Activated CD4-positive, alpha-beta T cell treated with anti-CD3 and anti-CD28 coated beads, Interleukin-2, amount 10 ng/mL, durations not matched to agents 7 days and 5 days (primary cell): ENCODE results near the gene LHFPL4. TPM values are rescaled to one million over a fixed set of nuclear protein-coding genes. Genes with fewer than 3 reads are reported as not detected.
A peak's percentile ranks its signal among the peaks of the same experiment; 100 is the strongest.

Experiments used
- CTCF ChIA-PET: fragments of 350-600 bp; sonication (Branson Sonifier 250); formaldehyde crosslinking; loops from one replicate; lab custom pipeline; 2021; ENCODE audit warnings: antibody characterized with exemption; lab: Charles Lee
- POLR2A ChIA-PET: fragments of 350-600 bp; sonication (Branson Sonifier 250); formaldehyde crosslinking; loops from one replicate; lab custom pipeline; 2021; ENCODE audit warnings: antibody characterized with exemption; lab: Charles Lee
- DNase-seq: peaks from one replicate; pipeline ENCODE4 v3.0.0-alpha.2; 2020
- H3K27ac Mint-ChIP-seq: one replicate; pipeline ENCODE4 v1.8.0; 2021; ENCODE audit warnings: mild to moderate bottlenecking, moderate library complexity, mixed read lengths
- H3K27me3 Mint-ChIP-seq: one replicate; pipeline ENCODE4 v1.8.0; 2021; ENCODE audit warnings: mixed read lengths
- H3K36me3 Mint-ChIP-seq: one replicate; pipeline ENCODE4 v1.8.0; 2021; ENCODE audit warnings: low read depth, mixed read lengths
- H3K4me1 Mint-ChIP-seq: one replicate; pipeline ENCODE4 v1.8.0; 2021; ENCODE audit warnings: mixed read lengths
- H3K4me3 Mint-ChIP-seq: one replicate; pipeline ENCODE4 v1.8.0; 2021; ENCODE audit warnings: mild to moderate bottlenecking, moderate library complexity, mixed read lengths
- H3K9me3 Mint-ChIP-seq: one replicate; pipeline ENCODE4 v1.8.0; 2021; ENCODE audit warnings: mixed read lengths
- total RNA-seq, 2 experiments: library from RNA; stranded (reverse); gene quantifications; one replicate each; pipeline ENCODE4 v1.2.3, GENCODE V29; 2021

The LHFPL4 gene
- total RNA-seq, 2 experiments from 2014 or later: not detected

- ChIA-PET POLR2A (no interaction called here), CTCF (interaction anchor here (0.6 to 1.5 kb wide), 5 partner anchors 13 to 62 kb away, joined by 3 to 4 read pairs (median 3); no protein-coding TSS in a partner anchor)
- Mint-ChIP-seq H3K9me3 (no peaks in the 10 kb centered on the region), H3K27me3 (no peaks in the 10 kb centered on the region), H3K36me3 (peaks cover 53% of the 10 kb centered on the region), H3K27ac (peak overlapping the region; percentile 87), H3K4me3 (no peak overlapping the region), H3K4me1 (peaks cover 34% of the 10 kb centered on the region)
- no peak for DNase-seq
Measured at GRCh38 chr3:9450991-9451390, 102.6 kb downstream of the LHFPL4 start.

GRCh38 chr3:9450126-9450525 is 103.5 kb downstream of the LHFPL4 start:
- Mint-ChIP-seq H3K9me3 (no peaks in the 10 kb centered on the region), H3K4me1 (peaks cover 34% of the 10 kb centered on the region), H3K27ac (no peak overlapping the region), H3K4me3 (no peak overlapping the region), H3K27me3 (no peaks in the 10 kb centered on the region), H3K36me3 (peaks cover 54% of the 10 kb centered on the region)
- CTCF ChIA-PET: interaction anchor here (0.6 kb wide), 1 partner anchor 59 kb away, joined by 5 read pairs; no protein-coding TSS in a partner anchor
- DNase-seq: no peak
- POLR2A ChIA-PET: no interaction called here

DNA sequence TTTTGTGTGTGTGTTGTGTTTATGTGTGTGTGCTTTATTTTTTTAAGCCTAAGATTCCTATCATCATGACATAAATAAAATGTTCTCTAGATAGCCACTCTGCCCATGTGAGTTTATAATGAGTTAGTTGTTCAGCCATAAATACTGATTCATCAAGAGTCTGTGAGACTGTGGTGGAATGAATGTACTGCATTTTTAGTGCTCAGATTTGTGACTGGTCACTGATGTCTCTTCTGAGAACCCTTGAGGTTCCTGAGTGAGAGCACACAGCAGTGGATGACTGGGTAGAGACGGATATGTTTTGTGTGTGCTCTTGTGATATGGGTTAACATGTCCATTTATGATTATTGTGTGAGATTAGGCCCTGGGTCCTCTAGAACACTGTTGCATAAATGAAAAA is 105.0 kb downstream of the LHFPL4 start:
- Mint-ChIP-seq H3K9me3 (no peaks in the 10 kb centered on the region), H3K4me1 (peaks cover 33% of the 10 kb centered on the region), H3K36me3 (peaks cover 60% of the 10 kb centered on the region), H3K27ac (no peak overlapping the region), H3K27me3 (no peaks in the 10 kb centered on the region), H3K4me3 (no peak overlapping the region)
- no peak for DNase-seq
- ChIA-PET CTCF (interaction anchor here (1.3 to 1.4 kb wide), 3 partner anchors 10 to 96 kb away, joined by 3 to 4 read pairs (median 3); no protein-coding TSS in a partner anchor), POLR2A (no interaction called here)

Other genes starting within 250 kb of the LHFPL4 start
- gene THUMPD3, start 190.8 kb downstream of the LHFPL4 start, total RNA-seq: 10 to 100 TPM; 46.6 to 48.0 TPM
- 100 to 1,000 TPM; 111 to 129 TPM for gene SETD5, start 156.2 kb downstream of the LHFPL4 start, total RNA-seq
- 10 to 100 TPM; 50.2 to 51.5 TPM for gene MTMR14, start 95.7 kb upstream of the LHFPL4 start, total RNA-seq
- gene CPNE9, start 150.0 kb upstream of the LHFPL4 start, total RNA-seq: under 1 TPM in 1 of 2 experiments, not detected in 1; 0.25 TPM
- gene BRPF1, start 177.9 kb upstream of the LHFPL4 start, total RNA-seq: 10 to 100 TPM; 51.3 to 51.6 TPM
- 10 to 100 TPM; 42.3 to 47.9 TPM for gene OGG1, start 196.1 kb upstream of the LHFPL4 start, total RNA-seq
- gene CAMK1, start 216.1 kb upstream of the LHFPL4 start, total RNA-seq: 10 to 100 TPM; 18.8 to 19.0 TPM
- gene TADA3, start 238.7 kb upstream of the LHFPL4 start, total RNA-seq: 10 to 100 TPM; 77.6 to 82.3 TPM
- 100 to 1,000 TPM; 258 to 299 TPM for gene ARPC4, start 239.3 kb upstream of the LHFPL4 start, total RNA-seq